HL-60 (cell line): Measurements from ENCODE around the gene AP3S2.
A peak's percentile ranks its signal among the peaks of the same experiment; 100 is the strongest.

ENCODE experiments used
- DNase-seq, 2 experiments: peaks; one replicate each; pipeline ENCODE4 v3.0.0-alpha.2; 2010 to 2020; ENCODE audit warnings: low read depth in 1 of 2, low spot score in 1 of 2
- H3K27ac ChIP-seq: fragments of 250-450 bp; sonication (Bioruptor Pico); replicated peaks from 2 replicates; pipeline ENCODE4 v1.5.1; 2020; ENCODE audit warnings: mild to moderate bottlenecking, moderate library complexity
- H3K27me3 ChIP-seq: fragments of 250-450 bp; sonication (Bioruptor Pico); 2 replicates; pipeline ENCODE4 v1.5.1; 2021; ENCODE audit warnings: mild to moderate bottlenecking, moderate library complexity; ENCODE audit not compliant: insufficient read depth, poor library complexity, severe bottlenecking
- H3K4me3 ChIP-seq: replicated peaks from 2 replicates; pipeline ENCODE4 v1.5.1; 2011; ENCODE audit warnings: mild to moderate bottlenecking, control low read depth, low read length; ENCODE audit not compliant: insufficient read depth
- CTCF ChIP-seq: IDR thresholded peaks from one replicate; pipeline ENCODE4 v1.5.1; 2011; ENCODE audit warnings: low read length, control low read depth, inconsistent platforms; ENCODE audit not compliant: insufficient read depth
- GABPA ChIP-seq: IDR thresholded peaks from 2 replicates; pipeline ENCODE4 v1.6.1; 2012; ENCODE audit warnings: low read depth
- POLR2AphosphoS5 ChIP-seq: IDR thresholded peaks from 2 replicates; pipeline ENCODE4 v1.6.1; 2012; ENCODE audit warnings: low read depth
- REST ChIP-seq: IDR thresholded peaks from 2 replicates; pipeline ENCODE4 v1.6.1; 2012; ENCODE audit warnings: low read depth; ENCODE audit not compliant: insufficient replicate concordance
- SPI1 ChIP-seq: IDR thresholded peaks from 2 replicates; pipeline ENCODE4 v1.6.1; 2012; ENCODE audit warnings: low read depth, mild to moderate bottlenecking, borderline replicate concordance

AP3S2 gene

GRCh38 chr15:89936786-89937265 is 43.0 kb upstream of the AP3S2 start:
- peak overlapping the region; percentile 75 for H3K27ac ChIP-seq
- H3K27me3 ChIP-seq = no peaks in the 10 kb centered on the region
- H3K4me3 ChIP-seq = no peak overlapping the region
- TF ChIP-seq SPI1 (no peak), CTCF (no peak), REST (no peak), POLR2AphosphoS5 (no peak), GABPA (no peak)
- DNase-seq = no peak

GRCh38 chr15:89936051-89936785 is 42.4 kb upstream of the AP3S2 start:
- Histone ChIP-seq H3K27ac (peak overlapping the region; percentile 75), H3K4me3 (no peak overlapping the region), H3K27me3 (no peaks in the 10 kb centered on the region)
- DNase-seq = peak; percentile 43 to 89
- TF ChIP-seq SPI1 (0 out of 2 replicates have a peak, but pooled peaks have one; percentile 7), GABPA (0 out of 2 replicates have a peak, but pooled peaks have one; percentile 45), REST (no peak)

- no peak for DNase-seq
- Histone ChIP-seq H3K27me3 (no peaks in the 10 kb centered on the region), H3K4me3 (no peak overlapping the region), H3K27ac (no peak overlapping the region)
- TF ChIP-seq CTCF = no peak
- TF ChIP-seq POLR2AphosphoS5 = no peak
- TF ChIP-seq REST = no peak
- TF ChIP-seq SPI1 = no peak
- TF ChIP-seq GABPA = no peak
Measured at GRCh38 chr15:89932880-89933279, 39.1 kb upstream of the AP3S2 start.

GRCh38 chr15:89928421-89928820 is 34.6 kb upstream of the AP3S2 start:
- TF ChIP-seq GABPA (no peak), CTCF (no peak), SPI1 (no peak), POLR2AphosphoS5 (no peak), REST (no peak)
- Histone ChIP-seq H3K4me3 (no peak overlapping the region), H3K27ac (no peak overlapping the region), H3K27me3 (no peaks in the 10 kb centered on the region)
- no peak for DNase-seq
